Thyroid gland (tissue), 4 donors: ENCODE results near the gene TCF3. TPM values are rescaled to one million over a fixed set of nuclear protein-coding genes. Genes with fewer than 3 reads are reported as not detected.
"Not testable (repeated sequence)": the region's sequence is repeated elsewhere in the genome, so short reads cannot be mapped to it uniquely, and the experiment has no call there.

Experiments used
- DNase-seq, 2 donors: peaks; one replicate each; pipeline ENCODE4 v3.0.0-alpha.2; 2019
- H3K27ac ChIP-seq, 3 donors: fragments of 200-600 bp; sonication (generic); 1 replicate in 2 of 3; 2 replicates in 1 of 3; pipeline ENCODE4 v1.5.1; 2016 to 2019; ENCODE audit warnings: mild to moderate bottlenecking in 1 of 3, moderate library complexity in 1 of 3
- H3K27me3 ChIP-seq: fragments of 200-600 bp; sonication (generic); one replicate; pipeline ENCODE4 v1.5.1; 2019
- H3K36me3 ChIP-seq, 2 donors: fragments of 200-600 bp; sonication (generic); one replicate each; pipeline ENCODE4 v1.5.1; 2016 to 2019
- H3K4me1 ChIP-seq, 2 donors: fragments of 200-600 bp; sonication (generic); one replicate each; pipeline ENCODE4 v1.5.1; 2017 to 2019
- H3K4me3 ChIP-seq, 3 donors: fragments of 200-600 bp; sonication (generic); replicated peaks in 1 of 3; 1 replicate in 2 of 3; 2 replicates in 1 of 3; pipeline ENCODE4 v1.5.1; 2016; ENCODE audit warnings: mild to moderate bottlenecking in 1 of 3
- H3K9me3 ChIP-seq: fragments of 200-600 bp; sonication (generic); one replicate; pipeline ENCODE4 v1.5.1; 2017
- POLR2A ChIP-seq, 2 donors: fragments of 450-650 bp; IDR thresholded peaks; one replicate each; pipeline ENCODE4 v1.6.1; 2017; ENCODE audit warnings: antibody characterized with exemption in 2 of 2, mild to moderate bottlenecking in 2 of 2, moderate library complexity in 1 of 2
- WGBS, 2 donors: methylation state at CpG; one replicate each; pipeline ENCODE4 v1.1.5; 2017; 5-methylcytosine and 5-hydroxymethylcytosine counted together
- intact Hi-C: fragments of 100-400 bp; cut with DNase I; formaldehyde crosslinking; loops from one replicate; pipeline ENCODE4 v1.15.1; 2023
- total RNA-seq, 4 donors: library from RNA; depleted of rRNA; stranded (reverse); fragments of >200 nt; gene quantifications; one replicate each; pipeline ENCODE4 v1.2.3, GENCODE V29; 2016
- TF ChIP-seq, protein P1 (sequence below), 6 experiments: fragments of 200-600 bp in 3 of 6; fragments of 450-650 bp in 3 of 6; sonication (generic) in 3 of 6; IDR thresholded peaks; one replicate each; pipeline ENCODE4 v1.5.1; 2016 to 2019; ENCODE audit warnings: antibody characterized with exemption in 6 of 6, mild to moderate bottlenecking in 2 of 6, inconsistent platforms in 1 of 6, moderate library complexity in 1 of 6

The TCF3 gene
- total RNA-seq, 4 donors from 2014 or later, result 28.6 to 70.6 (median 43.8) TPM

- WGBS, 2 donors, result 64 to 67% methylated on average over 10 to 12 of the region's 12 CpGs
- H3K27me3 ChIP-seq, result peaks cover 9% of the 10 kb centered on the region
- H3K27ac ChIP-seq, result no peak overlapping the region
- intact Hi-C loops, result no loop called here
- H3K4me3 ChIP-seq, result no peak overlapping the region
- H3K9me3 ChIP-seq, result no peaks in the 10 kb centered on the region
- TF ChIP-seq, protein P1, sequence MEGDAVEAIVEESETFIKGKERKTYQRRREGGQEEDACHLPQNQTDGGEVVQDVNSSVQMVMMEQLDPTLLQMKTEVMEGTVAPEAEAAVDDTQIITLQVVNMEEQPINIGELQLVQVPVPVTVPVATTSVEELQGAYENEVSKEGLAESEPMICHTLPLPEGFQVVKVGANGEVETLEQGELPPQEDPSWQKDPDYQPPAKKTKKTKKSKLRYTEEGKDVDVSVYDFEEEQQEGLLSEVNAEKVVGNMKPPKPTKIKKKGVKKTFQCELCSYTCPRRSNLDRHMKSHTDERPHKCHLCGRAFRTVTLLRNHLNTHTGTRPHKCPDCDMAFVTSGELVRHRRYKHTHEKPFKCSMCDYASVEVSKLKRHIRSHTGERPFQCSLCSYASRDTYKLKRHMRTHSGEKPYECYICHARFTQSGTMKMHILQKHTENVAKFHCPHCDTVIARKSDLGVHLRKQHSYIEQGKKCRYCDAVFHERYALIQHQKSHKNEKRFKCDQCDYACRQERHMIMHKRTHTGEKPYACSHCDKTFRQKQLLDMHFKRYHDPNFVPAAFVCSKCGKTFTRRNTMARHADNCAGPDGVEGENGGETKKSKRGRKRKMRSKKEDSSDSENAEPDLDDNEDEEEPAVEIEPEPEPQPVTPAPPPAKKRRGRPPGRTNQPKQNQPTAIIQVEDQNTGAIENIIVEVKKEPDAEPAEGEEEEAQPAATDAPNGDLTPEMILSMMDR (IDR thresholded peaks at IDR 0.05), result no peak
- no peak for TF ChIP-seq POLR2A (IDR thresholded peaks at IDR 0.05)
- no peaks in the 10 kb centered on the region for H3K36me3 ChIP-seq
- no peak for DNase-seq
- no peaks in the 10 kb centered on the region for H3K4me1 ChIP-seq
These were observed 13.2 kb upstream of the TCF3 start for GRCh38 chr19:1665565-1666047.

GRCh38 chr19:1663852-1664251 lies 11.4 kb upstream of the TCF3 start:
- DNase-seq, result no peak
- intact Hi-C loops, result no loop called here
- no peaks in the 10 kb centered on the region for H3K36me3 ChIP-seq
- no peak overlapping the region for H3K4me3 ChIP-seq
- H3K4me1 ChIP-seq, result no peaks in the 10 kb centered on the region
- H3K27me3 ChIP-seq, result peaks cover 8% of the 10 kb centered on the region
- 75 to 80% methylated on average over 13 of the region's 13 CpGs for WGBS, 2 donors
- no peaks in the 10 kb centered on the region for H3K9me3 ChIP-seq
- no peak for TF ChIP-seq POLR2A (IDR thresholded peaks at IDR 0.05)
- TF ChIP-seq, protein P1 (IDR thresholded peaks at IDR 0.05), result no peak
- H3K27ac ChIP-seq, result no peak overlapping the region

DNA sequence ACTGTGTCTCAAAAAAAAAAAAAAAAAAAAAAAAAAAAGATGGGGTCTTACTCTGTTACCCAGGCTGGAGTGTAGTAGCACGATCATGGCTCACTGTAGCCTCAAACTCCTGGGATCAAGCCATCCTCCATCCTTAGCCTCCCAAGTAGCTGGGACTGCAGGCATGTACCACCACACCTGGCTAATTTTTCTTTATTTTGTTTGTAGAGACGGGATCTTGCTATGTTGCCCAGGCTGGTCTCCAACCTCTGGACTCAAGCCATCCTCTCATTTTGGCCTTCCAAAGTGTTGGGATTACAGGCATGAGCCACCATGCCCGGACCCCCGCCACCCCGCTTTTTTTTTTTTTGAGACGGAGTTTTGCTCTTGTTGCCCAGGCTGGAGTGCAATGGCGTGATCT lies 10.8 kb upstream of the TCF3 start:
- WGBS, 2 donors, result 84 to 94% methylated on average over 7 of the region's 7 CpGs
- intact Hi-C loops, H3K27me3 ChIP-seq, H3K27ac ChIP-seq, H3K9me3 ChIP-seq, H3K4me3 ChIP-seq, H3K36me3 ChIP-seq, DNase-seq, H3K4me1 ChIP-seq: not testable (repeated sequence)

- H3K36me3 ChIP-seq, result no peaks in the 10 kb centered on the region
- H3K27me3 ChIP-seq, result no peaks in the 10 kb centered on the region
- WGBS, 2 donors, result 94 to 96% methylated on average over 4 of the region's 4 CpGs
- TF ChIP-seq, protein P1 (IDR thresholded peaks at IDR 0.05), result no peak
- no peak for TF ChIP-seq POLR2A (IDR thresholded peaks at IDR 0.05)
- H3K27ac ChIP-seq, result no peak overlapping the region
- intact Hi-C loops, result no loop called here
- no peak for DNase-seq
- H3K4me1 ChIP-seq, result peaks cover 8 to 13% of the 10 kb centered on the region in 2 donors
- no peak overlapping the region for H3K4me3 ChIP-seq
- no peaks in the 10 kb centered on the region for H3K9me3 ChIP-seq
These were observed 9.6 kb upstream of the TCF3 start for GRCh38 chr19:1661995-1662394.

- intact Hi-C loops, result no loop called here
- Histone ChIP-seq H3K27me3 (no peaks in the 10 kb centered on the region), H3K36me3 (no peaks in the 10 kb centered on the region), H3K4me3 (no peak overlapping the region), H3K4me1 (peaks cover 8 to 13% of the 10 kb centered on the region in 2 donors), H3K9me3 (no peaks in the 10 kb centered on the region), H3K27ac (no peak overlapping the region)
- DNase-seq, result no peak
- 67 to 74% methylated on average over 4 of the region's 4 CpGs for WGBS, 2 donors
- TF ChIP-seq, protein P1 (IDR thresholded peaks at IDR 0.05), result no peak
- no peak for TF ChIP-seq POLR2A (IDR thresholded peaks at IDR 0.05)
These were observed 6.6 kb upstream of the TCF3 start for GRCh38 chr19:1659084-1659427.
